ENCODE results near the gene MYO1B.

DNA sequence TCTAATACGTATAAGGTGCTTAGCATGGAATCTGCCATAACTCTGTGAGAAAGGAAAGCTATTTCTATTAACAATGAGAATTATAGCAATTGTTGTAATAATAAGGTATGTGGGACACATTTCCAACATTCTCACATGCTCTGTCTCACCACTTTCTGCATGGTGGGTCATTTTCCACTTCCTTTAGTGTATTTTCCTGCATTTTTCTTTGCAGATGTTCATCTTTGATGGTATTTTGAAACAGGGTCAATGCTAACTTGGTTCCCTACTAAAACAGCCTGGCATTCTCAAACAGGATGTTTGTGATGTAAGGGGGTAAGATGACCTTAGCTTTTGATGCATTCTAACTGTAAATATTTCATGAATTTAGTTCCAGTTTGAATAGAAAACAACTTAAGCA lies 54.7 kb downstream of the MYO1B start:
- TF ChIP-seq, protein P1, sequence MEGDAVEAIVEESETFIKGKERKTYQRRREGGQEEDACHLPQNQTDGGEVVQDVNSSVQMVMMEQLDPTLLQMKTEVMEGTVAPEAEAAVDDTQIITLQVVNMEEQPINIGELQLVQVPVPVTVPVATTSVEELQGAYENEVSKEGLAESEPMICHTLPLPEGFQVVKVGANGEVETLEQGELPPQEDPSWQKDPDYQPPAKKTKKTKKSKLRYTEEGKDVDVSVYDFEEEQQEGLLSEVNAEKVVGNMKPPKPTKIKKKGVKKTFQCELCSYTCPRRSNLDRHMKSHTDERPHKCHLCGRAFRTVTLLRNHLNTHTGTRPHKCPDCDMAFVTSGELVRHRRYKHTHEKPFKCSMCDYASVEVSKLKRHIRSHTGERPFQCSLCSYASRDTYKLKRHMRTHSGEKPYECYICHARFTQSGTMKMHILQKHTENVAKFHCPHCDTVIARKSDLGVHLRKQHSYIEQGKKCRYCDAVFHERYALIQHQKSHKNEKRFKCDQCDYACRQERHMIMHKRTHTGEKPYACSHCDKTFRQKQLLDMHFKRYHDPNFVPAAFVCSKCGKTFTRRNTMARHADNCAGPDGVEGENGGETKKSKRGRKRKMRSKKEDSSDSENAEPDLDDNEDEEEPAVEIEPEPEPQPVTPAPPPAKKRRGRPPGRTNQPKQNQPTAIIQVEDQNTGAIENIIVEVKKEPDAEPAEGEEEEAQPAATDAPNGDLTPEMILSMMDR (IDR thresholded peaks at IDR 0.05): no peak
- no peak for TF ChIP-seq POLR2A (IDR thresholded peaks at IDR 0.05)

Measured in sigmoid colon (tissue), 3 donors.